CD4-positive, alpha-beta T cell treated with Interleukin-4 for 1 hour (primary cell): Measurements from ENCODE around the gene MYOM3.

Source experiments
- DNase-seq, 2 donors: peaks; one replicate each; pipeline ENCODE4 v3.0.0-alpha.2; 2020 to 2022

MYOM3 gene

DNA sequence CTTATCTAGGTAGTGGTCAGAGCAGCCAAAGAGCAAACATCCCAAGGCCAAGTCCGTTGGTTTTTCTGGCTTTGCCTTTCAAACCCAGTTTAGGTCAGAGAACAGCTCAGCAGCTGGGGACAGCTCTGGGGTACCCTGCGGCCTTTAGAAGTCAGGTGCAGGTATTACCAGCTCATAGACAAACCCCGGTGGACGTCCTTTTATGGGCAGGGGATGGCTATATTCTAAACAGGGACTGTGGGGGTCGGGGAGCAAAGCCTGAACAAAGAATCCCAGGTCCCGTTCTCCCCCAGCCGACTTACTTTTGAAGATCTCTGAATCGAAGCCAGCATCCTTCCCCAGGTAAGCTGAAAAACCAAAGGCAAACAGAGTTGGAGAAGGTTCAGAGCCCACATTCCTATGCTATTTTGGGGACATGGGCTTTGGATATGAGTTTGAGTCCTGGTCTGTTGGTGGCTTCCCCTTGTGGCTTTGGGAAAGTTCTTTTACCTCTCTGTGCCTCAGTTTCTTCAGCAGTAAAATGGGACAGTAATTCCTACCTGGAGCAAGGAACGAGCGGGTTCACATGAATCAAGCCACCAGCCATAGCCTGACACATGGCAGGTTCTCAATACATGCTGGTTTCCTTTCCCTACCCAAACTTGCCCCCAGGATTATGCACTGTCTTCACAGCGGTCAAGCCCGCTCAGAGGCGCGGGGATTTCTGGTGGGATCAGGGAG is 16.6 kb downstream of the MYOM3 start:
- DNase-seq = no peak

DNA sequence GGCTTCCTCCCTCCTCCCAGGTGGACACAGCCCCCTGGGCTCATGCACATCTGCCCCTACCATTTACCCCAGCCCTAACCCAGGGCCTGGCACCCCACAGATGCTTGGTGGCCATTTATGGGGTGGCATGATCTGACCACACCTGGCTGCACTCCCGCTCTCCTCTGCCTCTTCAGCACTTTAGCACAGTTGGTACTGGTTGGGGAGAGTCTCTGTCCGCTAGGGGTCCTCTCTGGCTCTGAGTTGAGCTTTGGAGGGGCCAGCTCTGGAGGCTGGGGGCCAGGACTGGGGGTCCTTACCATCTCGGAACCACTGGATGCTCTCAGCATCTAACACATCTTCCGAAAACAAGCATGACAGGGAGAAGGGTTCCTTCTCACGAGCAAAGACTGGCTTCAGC is 17.4 kb downstream of the MYOM3 start:
- DNase-seq = no peak

GRCh38 chr1:24093732-24094131 is 18.2 kb downstream of the MYOM3 start:
- DNase-seq = no peak

DNA sequence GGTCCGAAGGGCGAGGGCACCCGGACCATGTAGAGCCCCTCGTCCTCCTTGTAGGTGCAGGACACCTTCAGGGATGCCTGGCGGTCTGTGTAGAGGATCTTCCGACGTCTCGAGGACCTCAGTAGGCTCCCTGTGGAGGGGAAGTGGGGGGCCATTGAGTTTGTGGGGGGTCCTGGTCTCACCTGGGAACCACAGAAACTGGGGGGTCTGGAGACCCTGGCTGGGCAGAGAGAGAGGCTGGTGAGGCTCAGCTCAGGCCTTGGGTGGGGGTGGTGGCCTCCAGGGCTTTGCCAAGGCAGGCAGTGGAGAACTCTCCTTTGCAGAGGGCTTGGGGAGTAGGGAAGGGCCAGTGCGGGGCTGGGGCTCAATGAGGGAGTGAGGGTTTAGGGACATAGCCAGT is 19.0 kb downstream of the MYOM3 start:
- DNase-seq = no peak

DNA sequence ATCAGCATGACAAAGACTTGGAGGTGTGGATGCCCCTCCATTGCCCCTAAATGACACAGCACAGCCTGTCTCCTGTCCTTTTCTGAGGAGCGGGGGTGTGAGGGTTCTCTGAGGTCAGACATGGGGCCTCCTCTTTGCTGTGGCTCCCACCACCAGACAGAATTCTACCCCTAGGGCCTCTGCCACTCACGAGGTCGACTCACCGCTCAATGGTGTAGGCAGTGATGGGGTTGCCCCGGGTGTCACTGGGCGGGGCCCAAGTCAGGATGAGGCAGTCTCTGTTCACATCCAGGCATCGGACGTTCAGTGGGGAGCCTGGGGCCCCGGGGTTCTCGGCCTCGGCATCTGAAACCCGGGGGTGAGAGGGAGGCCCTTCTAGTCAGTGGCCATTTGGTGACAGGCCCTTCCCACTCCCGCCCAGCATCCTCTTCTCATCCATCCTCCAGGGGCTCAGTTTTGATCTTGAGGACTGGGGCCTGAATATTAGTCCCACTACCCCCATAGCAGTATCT is 19.9 kb downstream of the MYOM3 start:
- DNase-seq = no peak

GRCh38 chr1:24090736-24091135 is 21.2 kb downstream of the MYOM3 start:
- DNase-seq = no peak

- DNase-seq = no peak
Measured at GRCh38 chr1:24089743-24090555, 22.0 kb downstream of the MYOM3 start.

GRCh38 chr1:24089027-24089742 is 22.8 kb downstream of the MYOM3 start:
- DNase-seq = no peak

- no peak for DNase-seq
Measured at GRCh38 chr1:24086466-24086865, 25.5 kb downstream of the MYOM3 start.

GRCh38 chr1:24085546-24085945 is 26.4 kb downstream of the MYOM3 start:
- DNase-seq = no peak

- DNase-seq = no peak
Measured at GRCh38 chr1:24085007-24085406, 26.9 kb downstream of the MYOM3 start.

DNA sequence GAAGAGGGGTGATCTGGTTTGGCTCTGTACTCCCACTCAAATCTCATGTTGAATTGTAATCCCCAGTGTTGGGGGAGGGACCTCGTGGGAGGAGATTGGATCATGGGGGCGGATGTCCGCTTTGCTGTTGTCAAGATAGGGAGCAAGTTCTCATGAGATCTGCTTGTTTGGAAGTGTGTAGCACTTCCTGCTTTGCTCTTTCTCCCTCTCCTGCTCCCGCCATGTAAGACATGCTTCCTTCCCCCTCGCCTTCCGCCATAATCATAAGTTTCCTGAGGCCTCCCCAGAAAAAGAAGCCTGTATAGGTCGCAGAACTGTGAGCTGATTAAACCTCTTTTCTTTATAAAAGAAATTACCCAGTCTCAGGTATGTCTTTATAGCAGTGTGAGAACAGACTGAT is 27.9 kb downstream of the MYOM3 start:
- no peak for DNase-seq

- no peak for DNase-seq
Measured at GRCh38 chr1:24082372-24082771, 29.6 kb downstream of the MYOM3 start.

DNA sequence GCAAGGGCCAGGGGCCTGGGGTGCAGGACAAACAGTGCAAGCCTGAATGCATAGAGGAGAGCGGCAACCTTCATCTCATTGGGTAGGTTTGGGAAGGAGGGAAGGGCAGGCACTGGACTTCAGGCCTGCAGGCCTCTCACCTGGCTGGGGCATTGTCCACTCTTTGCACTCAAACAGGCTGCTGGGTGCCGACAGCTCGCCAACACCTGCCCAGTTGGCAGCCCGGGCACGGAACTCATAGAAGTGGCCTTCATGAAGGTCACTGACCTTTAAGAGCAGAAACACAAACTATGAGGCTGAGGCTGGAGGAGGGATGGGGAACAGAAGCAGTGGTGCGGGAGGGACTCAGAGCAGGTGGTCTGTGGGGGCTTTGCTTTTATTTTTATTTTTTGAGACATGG is 30.7 kb downstream of the MYOM3 start:
- no peak for DNase-seq

- DNase-seq = no peak
Measured at GRCh38 chr1:24080131-24080530, 31.8 kb downstream of the MYOM3 start.

GRCh38 chr1:24077278-24077978 is 34.5 kb downstream of the MYOM3 start:
- no peak for DNase-seq

DNA sequence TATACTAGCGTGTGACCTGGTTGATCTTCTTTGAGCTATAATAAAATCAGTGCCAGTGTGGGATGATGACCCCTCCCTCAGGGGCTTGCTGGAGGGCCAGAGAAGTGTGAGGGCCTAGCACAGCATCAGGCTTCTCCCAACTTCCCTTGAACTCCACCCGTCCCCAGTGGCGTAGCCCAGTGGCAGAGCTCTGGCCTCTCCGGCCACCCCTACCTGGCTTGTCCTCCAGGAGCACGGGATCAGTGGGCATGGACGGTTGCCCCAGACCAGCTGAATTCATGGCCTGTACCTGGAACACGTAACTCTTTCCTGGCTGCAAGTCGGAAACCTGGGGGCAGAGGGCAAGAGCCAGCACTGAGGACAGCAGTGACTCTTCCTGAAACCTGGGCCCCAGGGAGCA is 36.0 kb downstream of the MYOM3 start:
- DNase-seq = no peak

DNA sequence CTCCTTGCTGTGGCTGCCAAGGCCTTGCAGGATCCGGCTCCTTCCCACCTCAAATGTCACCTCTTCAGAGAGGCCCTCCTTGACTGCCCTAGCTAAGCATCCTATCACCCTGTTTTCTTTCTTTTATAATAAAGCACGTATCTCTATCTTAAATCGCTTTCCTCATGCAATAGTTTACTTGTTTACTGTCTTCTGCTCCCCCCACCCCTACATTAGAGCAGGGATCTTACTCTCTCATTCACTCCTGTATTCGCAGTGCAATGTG is 36.4 kb downstream of the MYOM3 start:
- no peak for DNase-seq

GRCh38 chr1:24074817-24075589 is 36.9 kb downstream of the MYOM3 start:
- DNase-seq = no peak

DNA sequence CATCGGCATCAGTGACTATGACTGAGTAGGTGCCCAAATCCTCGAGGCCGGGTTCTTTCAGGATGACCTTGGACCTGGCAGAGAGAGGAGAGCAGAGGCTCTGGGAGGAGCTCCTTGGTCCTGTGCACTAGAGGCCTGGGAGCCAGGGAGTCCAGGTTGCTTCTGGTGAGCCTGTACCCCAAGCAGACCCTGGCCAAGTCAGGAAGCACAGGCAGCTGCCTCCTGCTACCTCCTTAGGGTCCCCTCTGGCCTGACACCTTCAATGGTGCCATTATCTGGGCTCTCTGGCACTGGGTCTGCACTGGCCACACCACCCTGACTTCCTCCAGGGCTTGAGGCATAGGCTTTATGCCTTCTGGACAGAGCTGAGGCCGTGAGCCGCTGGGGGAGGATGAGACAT is 37.7 kb downstream of the MYOM3 start:
- no peak for DNase-seq

DNA sequence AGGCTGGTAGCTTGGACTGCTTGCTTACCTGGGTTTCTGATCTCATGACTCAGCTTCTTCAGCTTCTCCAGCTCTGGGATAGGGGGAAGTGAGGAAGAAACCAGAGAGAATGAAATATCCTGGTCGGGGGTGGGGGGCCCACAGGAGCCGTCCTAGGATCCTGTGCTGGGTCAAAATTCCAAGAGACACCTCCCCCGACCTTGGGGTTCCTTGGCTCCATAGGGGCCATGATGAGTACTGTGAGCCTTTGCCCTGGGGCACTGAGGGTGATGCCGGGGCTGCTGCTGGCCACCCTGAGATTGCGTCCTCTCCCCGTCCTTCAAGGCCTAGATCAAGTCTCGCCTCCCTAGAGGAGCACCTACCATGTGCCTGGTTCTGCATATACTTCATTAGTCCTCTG is 40.0 kb downstream of the MYOM3 start:
- no peak for DNase-seq

- DNase-seq = peak; percentile 70 to 71
Measured at GRCh38 chr1:24070821-24071393, 41.0 kb downstream of the MYOM3 start.
